HG02870 (cell line): ENCODE results near the gene ROBO1.
"Not testable (repeated sequence)": the region's sequence is repeated elsewhere in the genome, so short reads cannot be mapped to it uniquely, and the experiment has no call there.

ENCODE experiments used
- ATAC-seq: cut with Tn5 transposase; IDR thresholded peaks from one replicate; pipeline ENCODE4 v1.9.1; 2021; ENCODE audit warnings: mild to moderate bottlenecking, moderate library complexity; ENCODE audit not compliant: unreplicated experiment

The ROBO1 gene

GRCh38 chr3:79555655-79556054 is 212.1 kb downstream of the ROBO1 start:
- ATAC-seq: no peak

DNA sequence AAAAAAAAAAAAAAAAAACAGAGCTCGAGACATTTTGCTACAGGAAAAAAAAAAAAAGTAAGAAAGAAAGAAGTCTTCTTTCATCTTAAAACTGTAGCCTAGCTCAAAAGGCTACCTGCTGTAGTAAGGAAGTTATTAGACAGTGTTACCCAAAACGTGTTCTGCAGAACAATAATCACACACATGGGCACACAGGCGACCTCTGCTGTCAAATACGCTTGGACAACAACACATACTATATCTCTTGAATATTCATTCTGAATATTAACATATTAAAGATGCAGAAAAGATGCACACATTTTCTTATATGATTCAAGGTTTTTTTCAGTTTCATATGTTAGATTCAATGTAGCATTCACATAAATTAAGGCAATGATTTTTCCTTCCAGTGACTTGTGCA is 215.8 kb downstream of the ROBO1 start:
- no peak for ATAC-seq

- no peak for ATAC-seq
Observed at GRCh38 chr3:79551321-79551892, 216.4 kb downstream of the ROBO1 start.

DNA sequence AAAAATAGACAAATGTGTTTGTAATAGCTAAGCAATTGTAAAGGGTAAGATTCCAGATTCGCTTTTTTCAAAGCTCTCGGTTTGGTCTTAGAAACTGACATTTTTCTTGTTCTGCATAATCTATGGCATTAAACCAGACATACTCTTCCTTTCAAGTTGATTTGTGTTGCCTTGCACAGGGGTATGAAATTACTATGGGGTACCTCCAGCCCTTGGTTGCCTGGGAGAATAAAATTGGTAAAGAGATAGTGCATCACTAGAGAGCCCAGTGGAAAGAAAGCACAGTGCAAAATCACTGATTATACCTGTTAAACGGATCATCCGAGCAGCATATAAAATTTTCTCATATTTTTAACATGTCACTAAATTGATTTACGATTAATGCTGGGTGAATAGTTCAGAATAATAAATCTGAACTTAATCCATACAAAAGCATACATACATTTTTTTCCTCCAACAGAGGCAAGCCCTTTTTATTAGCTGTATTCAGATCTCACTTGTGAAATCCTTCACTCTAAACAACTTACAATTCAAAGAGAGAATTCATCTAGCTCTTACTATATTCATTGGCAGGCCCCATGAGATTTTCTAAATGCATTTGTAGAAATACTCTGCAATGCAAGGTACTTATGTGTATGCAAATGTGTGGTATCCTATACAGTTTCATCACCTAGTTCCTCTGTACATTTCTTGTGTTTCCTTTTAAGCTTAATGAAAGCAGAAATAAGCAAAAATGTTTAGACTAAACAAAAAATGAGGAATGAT is 224.4 kb downstream of the ROBO1 start:
- no peak for ATAC-seq

DNA sequence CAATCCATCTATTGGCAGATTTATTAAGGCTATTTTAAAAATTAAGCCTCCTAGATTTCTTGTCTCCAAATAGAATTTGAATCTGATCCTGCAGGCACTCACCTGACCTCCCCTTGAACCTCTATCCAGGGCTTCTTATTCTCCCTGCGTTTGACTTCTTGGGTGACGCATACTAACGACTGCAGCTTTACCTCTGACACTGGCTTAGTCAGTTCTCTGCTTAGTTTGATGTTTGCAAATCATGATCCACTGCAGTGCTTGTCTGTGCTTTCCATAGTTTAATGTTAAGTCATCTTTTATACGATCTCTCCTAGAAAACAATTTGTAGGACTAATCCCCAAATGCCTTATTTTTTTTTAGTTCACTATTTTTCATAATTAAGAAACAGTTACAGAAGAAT is 233.1 kb downstream of the ROBO1 start:
- no peak for ATAC-seq

- ATAC-seq: no peak
Observed at GRCh38 chr3:79531566-79532295, 236.1 kb downstream of the ROBO1 start.

GRCh38 chr3:79521221-79521848 is 246.5 kb downstream of the ROBO1 start:
- no peak for ATAC-seq

DNA sequence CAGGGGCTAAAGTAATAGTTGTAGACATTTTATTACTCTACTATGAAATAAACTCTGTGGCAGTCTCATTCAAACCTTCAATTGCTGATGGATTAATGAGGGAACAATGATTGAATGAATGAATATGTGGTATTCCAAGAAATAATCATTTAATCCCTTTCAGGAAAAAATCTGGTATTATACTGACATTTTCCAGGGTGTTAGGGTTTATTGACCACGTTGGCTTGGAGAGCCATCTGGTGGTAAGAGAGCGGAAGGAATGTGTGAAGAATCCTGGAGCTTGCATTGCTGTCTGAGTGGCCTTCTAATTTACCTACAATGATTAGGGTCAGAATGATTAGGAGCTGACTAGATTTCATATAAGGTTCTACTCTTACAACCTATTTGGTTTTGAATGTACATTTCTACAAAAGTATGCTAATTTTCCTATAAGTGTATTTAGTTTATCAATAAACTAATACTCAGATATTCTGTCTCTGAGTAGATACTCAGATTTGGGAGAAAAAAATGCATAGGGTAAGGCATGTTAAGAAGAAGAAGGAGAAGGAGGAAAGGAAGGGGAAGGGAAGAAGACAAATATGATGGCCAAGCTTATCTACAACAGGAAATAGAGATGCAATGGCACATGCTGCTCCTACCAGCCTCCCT is 249.9 kb downstream of the ROBO1 start:
- no peak for ATAC-seq

DNA sequence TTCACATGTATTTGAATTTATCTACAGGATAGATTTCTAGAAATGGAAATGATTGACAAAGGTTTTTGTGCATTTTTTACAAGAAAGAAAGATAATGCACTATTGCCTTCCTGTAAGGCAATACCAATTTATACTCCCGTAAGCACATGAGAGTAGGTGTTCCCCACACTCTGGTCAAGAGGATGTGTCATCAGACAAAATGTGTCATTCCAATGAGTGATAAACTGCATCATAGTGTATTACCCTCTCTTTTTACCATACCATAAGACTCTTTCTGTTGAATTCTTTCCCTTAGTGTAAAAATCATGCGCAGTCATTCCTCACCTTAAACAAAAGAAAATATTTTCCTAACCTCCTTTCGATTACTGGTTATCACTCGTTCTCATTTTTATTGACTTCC is 251.0 kb downstream of the ROBO1 start:
- ATAC-seq: no peak

- no peak for ATAC-seq
Observed at GRCh38 chr3:79515072-79515471, 252.7 kb downstream of the ROBO1 start.

GRCh38 chr3:79514069-79514468 is 253.7 kb downstream of the ROBO1 start:
- ATAC-seq: no peak

GRCh38 chr3:79506751-79507150 is 261.0 kb downstream of the ROBO1 start:
- no peak for ATAC-seq

DNA sequence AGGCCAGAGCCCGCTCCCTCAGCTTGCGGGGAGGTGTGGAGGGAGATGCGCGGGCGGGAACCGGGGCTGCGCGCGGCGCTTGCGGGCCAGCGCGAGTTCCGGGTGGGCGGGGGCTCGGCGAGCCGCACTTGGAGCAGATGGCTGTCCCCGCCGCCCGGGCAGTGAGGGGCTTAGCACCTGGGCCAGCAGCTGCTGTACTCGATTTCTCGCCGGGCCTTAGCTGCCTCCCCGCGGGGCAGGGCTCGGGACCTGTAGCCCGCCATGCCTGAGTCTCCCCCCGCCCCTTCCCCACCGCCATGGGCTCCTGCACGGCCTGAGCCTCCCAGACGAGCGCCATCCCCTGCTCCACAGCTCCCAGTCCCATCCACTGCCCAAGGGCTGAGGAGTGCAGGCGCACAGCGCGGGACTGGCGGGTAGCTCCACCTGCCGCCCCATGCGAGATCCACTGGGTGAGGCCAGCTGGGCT is 265.5 kb downstream of the ROBO1 start:
- not testable (repeated sequence) for ATAC-seq

GRCh38 chr3:79497447-79498111 is 270.2 kb downstream of the ROBO1 start:
- no peak for ATAC-seq

DNA sequence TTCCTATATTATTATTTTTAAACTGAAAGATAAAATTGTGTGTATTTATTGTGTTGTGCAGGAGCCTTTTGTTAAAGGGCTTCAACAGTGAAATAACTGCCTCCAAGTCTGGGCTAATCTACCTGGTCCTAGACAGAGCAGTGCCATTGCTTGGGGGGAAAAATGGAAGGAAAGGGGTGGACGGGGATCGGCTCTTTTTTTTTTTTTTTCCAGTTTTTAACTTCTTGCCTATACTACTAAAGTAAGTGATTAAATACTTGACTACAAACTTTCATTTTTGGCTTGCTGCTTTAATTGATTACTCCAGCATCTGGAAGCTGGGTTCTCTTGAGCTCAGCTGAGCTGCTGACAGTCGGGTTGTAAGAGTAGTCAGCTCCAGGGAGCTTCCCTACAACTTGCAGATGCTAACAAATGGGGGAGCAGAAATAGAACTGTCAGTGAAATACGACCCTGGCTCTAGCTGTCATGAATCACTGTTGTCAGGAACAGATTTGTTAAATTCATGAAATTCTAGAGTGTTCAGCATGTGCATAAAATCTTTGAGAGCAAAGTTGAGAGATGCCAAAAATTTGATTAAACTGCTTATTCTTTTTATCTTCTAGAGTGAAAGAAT is 276.7 kb downstream of the ROBO1 start:
- no peak for ATAC-seq

DNA sequence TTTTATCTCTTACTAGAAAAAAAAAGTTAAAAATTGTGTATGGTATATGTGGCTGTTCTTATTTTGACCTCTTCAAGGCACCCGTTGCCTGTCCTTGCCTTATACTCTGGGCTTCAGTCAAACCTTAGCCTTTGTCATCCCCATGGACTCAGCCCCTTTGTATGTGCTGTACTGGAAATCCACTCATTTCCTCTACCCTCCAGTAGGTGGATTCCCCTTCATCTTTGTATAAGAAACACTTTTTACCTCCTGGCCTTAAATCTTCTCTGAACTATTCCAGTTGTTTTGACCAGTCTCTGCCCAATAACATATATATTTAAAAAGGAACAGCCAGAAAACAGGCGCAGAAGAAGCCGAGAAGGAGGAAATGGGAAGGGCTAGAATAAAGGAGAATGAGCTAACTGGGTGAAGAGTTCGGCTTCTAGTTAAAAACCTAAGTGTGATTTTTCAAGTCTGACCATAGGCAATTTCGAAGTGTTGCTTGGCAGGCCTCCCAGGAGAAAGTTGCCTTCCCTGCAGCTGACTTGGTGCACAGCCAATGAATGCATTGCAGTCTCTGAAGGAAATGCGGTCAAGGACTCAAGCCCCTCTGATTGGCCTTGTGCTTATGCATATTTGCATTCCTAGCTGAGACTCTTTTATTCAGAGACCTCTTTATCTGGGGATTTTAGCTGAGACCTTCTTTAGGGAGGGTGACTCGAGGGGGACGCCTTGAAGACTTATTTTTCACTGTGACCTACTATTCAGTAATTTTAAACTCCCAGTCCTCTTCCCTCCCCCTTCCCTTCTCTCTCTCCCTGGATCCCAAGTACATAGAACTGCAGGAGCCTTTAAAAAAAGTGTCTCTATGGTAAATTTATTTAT is 277.4 kb downstream of the ROBO1 start:
- no peak for ATAC-seq

DNA sequence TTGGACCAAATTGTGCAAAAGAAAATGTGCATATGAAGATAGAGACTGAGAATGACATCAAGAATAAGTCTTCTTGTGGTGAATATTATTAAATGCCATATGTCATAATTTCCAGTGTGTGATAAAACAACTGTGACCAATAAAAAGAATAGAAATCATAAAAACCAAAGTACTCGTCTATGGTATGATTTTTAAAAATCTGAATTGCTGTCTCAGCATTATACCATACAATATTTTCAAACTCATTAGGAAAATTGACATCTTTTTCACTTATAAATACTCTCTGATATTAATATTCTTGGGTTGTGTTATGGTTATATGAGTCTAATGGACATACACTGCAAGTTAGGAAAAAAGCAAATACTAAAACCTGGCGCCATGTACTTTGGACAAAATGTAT is 279.4 kb downstream of the ROBO1 start:
- no peak for ATAC-seq

DNA sequence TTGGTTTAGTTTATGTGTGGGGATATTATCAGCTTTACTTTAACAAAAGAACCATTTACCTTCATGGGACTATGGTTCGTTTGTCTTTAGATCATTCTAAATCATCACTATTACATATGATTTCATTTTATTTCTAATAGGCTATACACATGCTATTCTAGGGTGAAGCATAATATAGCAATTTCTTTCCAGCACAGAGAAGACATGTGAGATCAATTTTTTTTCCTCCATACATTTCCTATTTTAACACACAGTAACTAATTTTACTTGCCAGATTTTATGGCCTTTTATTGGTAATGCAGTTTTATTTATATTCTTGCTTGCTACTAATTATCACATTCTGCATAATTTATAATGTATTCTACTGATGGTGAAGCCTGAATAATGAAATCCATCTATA is 287.1 kb downstream of the ROBO1 start:
- ATAC-seq: no peak

GRCh38 chr3:79478620-79479019 is 289.2 kb downstream of the ROBO1 start:
- ATAC-seq: no peak
